NCI-H1694 treated with DMSO at 0.1 percent for 48 hours (cell line): Measurements from ENCODE around the gene LMF1.

Source experiments
- DNase-seq: peaks from one replicate; lab custom pipeline; 2025; lab: John Stamatoyannopoulos, UW

LMF1 gene

DNA sequence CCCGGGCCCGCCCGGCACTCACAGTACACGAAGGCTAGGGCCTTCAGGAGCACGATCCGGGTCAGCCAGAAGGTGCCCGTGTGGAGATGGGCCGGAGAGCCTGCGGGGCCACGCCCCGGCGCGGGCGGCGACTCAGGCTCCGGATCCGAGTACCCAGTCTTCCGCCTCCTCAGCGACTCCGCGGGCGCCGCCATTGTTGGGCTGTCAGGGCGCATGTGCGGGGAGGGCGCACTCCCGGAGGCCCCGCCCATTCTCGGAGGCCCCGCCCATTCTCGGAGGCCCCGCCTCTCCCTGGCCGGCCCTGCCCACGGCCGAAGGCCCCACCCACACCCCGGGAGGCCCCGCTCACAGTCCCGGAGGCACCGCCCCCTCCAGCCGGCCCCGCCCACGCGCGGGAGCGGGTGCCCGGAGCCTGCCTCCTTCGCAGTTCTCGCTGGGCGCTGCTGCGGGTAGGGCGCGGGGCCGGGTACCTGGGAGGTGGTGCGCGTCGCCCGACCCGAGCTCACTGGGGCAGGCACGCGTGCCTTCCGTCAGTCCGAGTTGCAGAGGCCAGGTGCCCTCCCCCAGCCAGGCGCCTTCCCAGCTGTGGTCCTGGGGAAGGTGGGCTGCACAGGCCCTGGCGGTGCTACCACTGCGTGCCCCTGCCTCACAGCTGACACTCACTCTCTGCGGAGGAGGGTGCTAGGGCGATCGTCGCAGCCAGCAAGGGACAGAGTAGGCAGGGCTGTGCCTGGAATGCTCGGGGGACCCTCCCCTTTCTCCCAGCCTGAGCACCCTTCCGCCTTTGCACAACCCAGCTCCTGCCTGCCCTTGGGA is at the start of gene LMF1:
LMF1 (minus strand) TSS at position 219 of the 816 bp plus-strand sequence; CDS start at position 215, 4 bp downstream.
- no peak for DNase-seq

DNA sequence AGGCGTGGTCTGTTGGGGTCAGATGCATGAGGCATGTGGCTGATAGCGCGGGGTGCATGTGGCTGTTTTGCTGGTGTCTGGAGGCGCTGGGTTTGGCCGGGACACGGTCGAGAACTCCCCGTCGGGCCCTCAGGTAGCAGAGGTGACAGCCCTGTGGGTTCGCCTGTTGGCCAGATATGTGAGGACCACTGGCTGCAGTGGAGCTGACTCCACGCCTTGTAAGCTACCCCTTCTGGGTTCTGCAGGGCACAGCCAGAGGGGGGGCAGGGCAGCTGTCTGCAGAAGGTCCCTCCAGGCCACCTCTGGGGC is 49.3 kb upstream of the LMF1 start:
- DNase-seq: no peak

DNA sequence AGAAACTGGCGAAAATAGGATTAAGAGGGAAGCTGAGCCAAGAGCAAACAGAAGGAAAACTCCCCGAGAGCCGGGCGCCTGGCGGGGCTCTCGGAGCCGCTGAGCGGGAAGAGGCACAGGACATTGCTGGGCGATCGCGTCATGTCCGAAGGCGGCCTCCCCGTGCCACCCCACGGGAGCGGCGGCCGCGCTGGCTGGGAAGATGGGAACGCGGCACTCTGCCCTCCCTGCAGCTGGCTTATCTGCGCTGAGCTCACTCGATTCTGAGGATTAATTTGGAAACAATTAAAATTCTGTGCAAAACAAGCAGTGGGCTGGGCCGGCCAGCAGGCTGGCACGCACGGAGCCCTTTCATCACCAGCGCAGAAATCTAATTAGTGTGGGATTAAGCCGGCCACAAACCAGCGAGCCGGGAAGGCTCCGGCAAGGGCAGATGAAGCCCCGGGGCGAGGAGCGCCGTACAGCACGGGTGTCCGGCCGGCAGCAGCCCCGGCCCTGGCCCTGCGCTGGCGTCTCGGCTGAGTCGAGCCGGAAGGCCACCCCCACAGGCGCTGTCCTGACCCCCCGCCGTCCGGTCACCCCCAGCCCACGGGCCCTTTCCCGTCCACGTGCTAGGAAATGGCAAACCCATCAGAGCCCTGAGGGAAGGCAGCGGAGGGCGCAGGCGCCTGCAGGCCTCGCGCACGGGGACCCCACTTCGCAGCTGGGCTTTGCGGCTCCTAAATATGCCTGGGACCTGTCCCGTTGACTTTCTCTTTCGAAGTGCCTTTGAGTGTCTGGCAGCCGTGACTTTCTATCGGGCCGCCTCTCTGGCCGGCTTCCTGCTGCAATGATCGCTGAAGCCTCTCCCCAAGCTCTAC is 48.7 kb upstream of the LMF1 start:
- no peak for DNase-seq

DNA sequence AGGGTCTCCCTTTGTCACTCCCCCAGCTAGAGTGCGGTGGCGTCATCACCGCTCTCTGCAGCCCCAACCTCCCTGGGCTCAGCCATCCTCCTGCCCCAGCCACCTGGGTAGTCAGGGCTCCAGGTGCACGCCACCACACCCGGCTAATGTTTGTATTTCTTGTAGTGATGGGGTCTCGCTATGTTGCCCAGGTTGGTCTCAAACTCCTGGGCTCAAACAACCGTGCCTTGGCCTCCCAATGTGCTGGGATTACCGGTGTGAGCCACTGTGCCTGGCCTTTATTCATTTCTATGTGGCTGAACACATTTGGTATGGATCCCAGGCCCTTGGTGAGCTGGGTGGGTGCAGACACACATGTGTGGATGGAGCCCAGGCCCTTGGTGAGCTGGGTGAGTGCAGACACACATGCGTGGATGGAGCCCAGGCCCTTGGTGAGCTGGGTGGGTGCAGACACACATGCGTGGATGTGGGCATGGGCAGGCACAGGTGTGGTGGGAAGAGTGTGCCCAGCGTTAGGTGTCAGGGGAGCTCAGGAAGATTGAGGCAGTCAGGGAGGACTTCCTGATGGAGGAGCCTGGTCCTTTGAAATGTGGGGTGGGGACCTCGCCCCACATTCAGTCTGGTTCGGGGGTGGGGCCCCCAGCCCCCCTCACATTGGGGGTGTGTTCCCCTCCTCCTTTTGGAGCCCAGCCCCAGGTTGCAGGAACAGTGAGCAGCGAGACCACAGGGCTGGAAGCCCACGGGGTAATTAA is 47.8 kb upstream of the LMF1 start:
- DNase-seq: no peak

DNA sequence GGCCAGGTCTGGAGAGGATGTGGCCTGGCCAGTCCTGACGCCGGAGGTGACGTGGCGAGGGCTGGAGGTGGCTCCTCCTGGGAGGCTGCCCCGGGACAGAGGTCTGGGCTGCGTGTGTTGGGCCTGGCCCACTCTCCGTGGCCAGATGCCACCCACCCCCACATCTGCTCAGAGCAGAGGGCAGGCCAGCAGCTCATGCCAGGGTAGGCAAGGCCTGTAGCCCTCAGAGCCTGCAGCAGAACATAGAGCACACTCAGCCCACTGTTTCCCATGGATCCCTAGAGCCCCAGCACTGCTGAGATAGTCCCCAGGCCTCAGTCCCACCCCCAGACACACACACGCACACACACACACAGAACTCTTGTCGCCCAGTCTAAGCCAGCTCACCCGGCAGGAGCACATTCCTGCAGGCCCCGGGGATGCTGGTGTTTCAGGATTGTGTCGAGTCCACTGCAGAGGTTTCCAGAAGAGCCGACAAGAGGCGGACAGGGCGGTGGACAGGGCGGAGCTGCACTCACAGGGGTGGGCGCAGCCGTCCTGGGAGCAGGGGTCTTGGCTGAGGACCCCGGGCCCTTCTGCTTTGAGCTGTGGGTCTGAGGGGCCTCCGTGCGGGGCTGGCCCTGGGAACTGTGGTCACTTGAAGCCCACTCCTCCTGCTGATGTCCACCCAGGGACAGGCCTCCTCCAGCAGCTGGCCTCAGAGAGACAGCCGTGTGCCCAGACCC is 44.1 kb upstream of the LMF1 start:
- no peak for DNase-seq

DNA sequence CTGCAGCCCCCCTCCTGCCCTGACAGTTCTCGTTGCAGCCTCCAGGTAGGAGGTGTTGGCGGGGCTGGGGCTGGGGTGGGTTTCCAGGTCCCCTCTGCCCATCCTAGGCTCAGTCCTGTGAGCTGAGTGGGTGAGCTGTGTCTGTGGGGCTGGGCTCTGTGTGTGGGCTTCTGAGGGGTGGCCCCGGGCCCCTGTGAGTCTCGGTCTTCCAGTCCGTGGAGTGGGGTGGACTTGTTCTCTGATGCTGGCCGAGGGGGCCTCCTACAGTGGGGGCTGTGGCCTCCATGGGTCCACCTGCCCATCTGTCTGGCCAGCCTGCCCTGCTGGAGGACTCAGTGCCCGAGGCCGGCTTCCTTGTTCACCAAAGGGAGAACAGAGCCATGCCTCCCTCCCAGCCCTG is 43.4 kb upstream of the LMF1 start:
- DNase-seq: no peak

DNA sequence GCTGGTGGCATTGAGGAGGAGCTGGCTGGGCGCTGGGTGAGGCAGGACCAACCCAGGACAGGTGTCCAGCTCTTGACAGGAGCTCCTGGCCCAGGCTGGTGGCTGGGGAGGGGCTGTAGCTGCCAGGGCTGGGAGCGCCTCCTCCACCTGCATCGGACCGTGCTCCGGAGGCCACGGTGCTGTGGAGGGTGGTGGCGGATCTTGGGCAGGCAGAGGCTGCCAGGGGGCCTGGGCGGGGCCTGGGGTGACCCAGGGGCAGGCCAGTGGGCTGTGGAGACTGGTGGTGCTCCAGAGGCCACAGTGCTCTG is 42.8 kb upstream of the LMF1 start:
- DNase-seq: no peak

DNA sequence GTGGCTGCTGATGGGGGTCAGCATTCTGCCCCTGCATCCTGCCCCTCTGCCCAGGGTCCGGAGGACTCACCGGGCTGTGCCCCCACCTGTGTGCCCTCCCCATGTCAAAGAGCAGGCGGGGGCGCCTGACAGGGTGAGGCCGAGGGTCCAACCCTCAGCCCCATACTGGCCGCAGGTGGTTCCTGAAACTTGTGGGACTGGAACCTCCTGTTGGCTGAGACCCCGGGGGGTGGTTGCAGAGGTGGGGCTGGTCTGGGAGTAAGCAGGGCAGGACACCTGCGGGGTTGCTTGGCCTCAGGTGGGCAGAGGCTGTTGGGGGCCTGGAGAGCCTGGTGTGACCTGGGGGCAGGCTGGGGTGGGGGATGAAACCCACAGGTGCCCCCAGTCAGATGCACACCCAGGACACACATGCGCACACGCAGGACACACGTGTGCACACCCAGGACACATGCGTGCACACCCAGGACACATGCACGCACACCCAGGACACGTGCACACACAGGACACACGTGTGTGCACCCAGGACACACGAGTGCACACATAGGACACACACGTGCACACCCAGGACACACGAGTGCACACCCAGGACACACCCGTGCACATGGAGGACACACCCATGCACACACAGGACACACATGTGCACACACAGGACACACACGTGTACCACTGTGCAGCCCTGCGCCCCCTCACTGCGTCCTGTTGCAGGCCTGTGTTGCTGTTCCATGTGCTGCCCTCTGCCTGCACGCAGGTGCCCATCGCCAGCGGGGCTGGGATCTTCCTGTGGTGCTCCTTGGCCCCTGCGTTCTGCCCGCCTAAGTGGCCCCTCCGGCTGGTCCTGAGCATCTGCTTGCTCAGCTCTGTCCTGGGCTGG is 42.2 kb upstream of the LMF1 start:
- no peak for DNase-seq

DNA sequence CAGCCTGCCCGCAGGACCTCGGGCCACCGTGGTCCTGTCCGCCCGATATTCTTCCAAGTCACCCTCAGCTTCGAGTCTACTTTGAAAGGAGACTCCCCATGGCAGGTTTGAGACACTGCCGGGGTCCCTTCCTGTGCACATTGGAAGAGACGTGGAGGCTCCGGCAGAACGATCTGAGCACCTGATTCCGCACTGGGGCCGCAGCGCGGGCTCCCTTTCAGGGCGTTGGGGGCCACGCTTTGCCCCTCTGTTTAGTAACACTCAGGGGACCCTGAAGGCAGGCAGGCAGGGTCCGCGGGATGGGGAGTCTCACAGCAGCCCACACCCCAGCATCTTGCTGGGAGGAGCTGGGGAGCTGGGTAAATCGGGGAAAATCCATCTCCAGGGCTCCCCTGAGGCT is 41.4 kb upstream of the LMF1 start:
- DNase-seq: no peak

DNA sequence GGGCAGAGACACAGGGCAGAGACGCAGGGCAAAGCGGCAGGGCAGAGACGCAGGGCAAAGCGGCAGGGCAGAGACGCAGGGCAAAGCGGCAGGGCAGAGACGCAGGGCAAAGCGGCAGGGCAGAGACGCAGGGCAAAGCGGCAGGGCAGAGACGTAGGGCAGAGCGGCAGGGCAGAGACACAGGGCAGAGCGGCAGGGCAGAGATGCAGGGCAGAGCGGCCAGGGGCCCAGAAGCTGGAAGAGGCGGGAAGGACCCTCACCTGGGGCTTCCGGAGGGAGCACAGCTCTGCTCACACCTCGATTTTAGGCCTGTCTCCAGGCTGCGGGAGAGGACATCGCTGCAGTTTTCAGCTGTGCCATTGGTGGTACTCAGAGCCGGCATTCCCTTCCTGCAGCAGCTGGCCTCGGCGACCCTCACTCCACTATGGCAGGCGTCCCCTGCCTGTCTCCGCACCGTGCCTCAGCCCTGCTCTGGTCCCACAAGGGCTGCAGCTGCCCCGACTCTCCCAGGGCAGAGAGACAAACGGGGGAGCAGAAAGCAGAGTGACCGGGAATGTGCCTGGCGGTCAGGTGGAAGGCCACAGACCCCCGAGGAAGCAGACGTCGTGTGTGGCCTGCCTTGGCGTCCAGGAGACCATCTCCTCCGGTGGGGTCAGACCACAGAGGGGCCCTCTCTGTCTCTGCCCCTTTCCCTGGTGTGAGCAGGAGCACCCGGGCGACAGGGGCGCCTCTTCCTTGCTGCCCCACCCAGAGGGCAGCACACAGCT is 40.7 kb upstream of the LMF1 start:
- no peak for DNase-seq

DNA sequence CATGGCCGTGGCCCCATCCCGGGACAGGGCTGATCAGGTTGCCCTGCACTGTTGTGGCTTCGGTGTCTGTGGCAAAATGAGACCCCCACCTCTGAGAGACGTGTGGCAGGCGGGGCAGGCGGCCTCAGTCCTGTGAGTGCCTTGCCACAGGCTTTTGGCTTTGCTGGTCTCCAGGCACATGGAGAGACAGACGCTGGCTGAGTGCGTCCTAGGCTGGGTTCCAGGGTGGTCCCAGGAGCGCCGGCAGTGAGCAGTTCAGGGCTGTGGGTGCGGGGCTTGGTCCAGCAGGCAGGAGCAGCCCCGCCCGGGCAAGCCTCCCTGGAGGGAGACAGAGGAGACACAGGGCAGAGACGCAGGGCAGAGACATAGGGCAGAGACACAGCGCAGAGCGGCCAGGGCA is 40.0 kb upstream of the LMF1 start:
- DNase-seq: no peak

DNA sequence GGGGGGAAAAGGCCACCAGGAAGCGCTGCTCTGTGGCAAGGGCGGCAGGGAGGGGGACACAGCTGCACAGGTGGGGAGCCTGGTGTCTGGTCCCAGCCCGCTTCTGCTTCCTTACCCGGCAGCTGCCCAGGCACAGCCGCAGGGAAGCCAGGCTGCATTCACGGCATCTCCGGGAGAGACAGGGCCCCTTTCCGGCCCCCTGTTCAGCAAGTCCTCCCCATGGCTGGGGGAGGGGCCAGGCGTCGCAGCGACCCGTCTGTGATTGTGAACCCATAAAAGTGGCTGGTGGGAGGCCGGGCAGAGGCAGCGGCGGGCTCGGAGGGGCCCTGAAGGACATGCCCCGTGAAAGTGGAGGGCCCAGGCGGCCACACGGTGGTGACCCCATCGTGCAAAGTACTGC is 39.5 kb upstream of the LMF1 start:
- DNase-seq: no peak

DNA sequence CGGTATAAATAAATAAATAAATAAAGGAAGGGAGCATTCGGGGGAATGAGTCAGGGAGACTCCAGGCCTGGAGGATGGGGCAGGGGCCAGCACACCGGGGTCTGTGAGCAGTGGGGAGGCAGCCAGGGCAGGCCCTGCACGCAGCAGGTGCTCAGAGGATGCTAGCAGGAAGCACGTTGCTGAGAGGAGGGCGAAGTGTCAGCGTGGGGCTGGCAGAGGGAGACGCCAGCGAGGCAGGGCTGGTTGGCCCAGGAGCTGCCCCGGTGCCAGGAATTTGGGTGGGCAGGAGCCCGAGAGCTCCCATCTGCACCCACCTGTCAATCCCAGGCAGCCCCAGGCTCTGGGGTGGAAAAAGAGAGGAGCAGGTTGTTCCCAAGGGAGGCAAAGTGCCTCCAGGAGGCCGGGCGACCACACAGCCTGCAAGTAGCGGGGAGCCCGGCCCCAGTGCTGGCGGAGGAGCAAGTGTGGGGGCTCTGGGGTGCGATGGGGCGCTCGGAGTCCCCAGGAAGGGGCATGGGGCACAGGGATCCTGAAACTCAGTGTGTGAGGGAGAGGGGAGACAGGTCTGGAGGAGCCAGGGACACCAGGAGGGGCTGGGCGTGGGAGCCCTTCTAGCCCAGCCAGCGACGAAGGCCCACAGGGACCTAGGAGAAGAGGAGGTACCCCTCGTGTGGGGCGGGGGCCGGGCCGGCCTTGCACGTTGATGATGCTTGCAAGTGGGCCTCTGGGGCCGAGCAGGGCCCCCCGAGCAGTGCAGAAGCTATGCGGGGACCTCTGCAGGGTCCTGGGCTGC is 38.8 kb upstream of the LMF1 start:
- DNase-seq: no peak

DNA sequence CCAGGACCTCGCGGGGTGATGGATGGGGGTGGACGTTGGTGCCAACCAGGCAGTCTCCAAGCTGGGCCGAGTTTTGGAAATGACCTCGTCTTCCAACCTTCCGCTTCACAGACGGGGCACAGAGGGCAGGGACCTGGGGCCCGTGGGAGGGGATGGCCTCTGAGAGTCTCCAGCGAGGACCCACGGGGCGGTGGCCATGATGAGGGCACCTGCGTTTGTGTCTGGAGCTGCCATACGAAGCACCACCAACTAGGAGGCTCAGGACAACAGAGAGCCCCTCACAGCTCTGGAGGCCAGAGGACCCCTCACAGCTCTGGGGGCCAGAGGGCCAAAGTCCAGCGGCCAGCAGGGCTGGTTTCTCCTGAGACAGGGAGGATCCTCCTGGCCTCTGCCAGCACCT is 37.3 kb upstream of the LMF1 start:
- DNase-seq: no peak

DNA sequence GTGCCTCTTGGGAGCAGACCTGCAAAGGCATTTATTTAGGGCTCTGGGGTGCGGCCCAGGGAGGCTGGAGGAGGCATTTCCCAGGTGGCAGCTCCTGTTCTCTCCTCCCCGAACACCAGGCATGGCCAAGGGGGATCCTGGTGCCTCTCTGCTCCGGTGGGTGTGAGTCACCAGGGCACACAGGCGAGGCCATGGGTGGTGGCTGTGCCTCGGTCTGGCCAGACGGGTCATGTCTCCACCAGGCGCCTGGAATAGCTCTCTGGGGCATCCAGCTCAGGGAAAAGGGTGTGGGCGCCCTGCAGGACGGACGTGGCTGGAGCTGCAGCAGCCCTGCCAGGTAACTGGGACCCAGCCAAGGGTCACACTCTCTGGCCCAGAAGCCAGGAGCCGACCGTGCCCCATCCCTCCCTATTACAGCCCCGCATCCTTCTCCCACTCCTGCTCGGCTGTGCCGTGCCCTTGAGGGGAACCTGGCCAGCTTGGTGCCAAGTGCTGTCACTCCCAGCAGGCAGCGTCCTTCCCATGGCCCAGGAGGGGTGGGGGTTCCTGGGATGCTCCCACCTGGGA is 36.6 kb upstream of the LMF1 start:
- no peak for DNase-seq

DNA sequence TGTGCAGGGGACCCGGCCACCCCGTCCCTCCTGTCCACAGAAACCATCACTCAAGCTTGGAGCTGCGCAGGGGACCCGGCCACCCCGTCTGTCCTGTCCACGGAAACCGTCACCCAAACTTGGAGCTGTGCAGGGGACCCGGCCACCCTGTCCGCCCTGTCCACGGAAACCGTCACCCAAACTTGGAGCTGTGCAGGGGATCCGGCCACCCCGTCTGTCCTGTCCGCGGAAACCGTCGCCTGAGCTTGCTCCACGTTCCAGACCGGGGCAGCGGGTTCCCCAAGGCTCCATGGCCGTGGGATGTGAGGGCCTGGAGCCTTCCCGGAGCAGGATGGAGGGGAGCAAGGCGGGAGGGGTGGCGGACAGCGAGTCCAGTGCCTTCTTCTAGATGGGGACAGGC is 36.0 kb upstream of the LMF1 start:
- no peak for DNase-seq

DNA sequence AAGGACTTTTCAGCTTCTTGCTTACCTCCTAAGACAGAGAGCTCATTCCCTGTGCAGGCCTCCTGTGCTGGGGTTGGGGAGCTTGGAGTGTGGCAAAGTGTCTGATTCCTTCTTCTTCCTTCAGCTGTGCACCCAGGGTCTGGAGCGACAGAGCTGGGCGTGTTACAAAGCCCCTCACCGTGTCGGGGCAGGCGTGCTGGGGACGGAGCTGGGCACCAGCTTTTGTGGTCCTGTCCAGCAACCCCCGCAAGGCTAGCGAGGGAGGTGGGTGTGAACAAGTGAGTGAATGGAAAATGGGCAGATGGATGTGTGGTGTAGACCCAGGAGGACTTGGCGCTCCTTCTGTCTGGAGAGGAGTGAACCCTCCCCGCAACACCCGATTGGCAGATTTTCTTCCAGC is 34.5 kb upstream of the LMF1 start:
- DNase-seq: no peak

DNA sequence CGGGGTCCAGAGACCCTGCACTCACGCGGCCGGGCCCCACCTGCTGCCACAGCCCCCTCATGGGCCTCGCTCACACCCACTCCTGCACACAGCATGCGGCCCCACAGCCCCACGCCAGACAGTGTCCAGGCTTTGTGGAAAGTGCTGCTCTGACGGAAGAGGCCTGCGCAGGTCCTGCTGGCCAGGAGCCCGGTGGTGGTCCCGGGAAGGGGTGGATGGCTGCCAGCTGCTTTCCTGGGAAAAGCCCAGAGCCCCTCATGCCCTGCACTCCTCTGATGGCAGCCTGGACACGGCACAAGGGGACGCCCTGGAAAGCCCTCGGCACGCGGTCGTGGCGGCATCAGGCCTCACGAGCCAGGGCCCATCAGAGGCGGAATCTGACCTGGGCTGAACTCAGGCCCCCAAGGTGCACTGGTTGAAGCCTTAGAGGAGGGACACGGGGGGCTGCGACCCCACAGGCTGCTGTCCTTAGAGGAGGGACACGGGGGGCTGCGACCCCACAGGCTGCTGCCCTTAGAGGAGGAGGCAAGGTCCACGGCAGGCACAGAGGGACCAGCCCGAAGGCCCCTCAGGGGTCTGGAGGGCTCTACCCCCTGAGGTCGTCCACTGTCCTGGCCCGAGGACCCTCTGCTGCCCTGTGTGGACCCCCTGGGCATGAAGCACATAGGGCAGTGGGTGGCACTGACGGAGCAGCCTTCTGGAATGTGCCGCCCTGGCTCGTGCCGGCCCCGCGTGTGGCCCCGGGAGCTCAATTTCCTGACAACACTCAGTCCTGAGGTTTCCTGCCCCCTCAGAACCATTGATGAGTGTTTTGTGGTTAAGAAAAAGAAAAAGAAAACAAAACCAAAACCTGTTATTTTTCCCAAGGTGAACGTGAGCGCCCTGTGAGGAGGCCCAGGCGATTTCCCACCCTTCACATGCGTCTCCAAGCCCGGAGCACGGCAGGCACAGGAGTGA is 32.9 kb upstream of the LMF1 start:
- DNase-seq: no peak
